SK-N-SH (cell line): Measurements from ENCODE around the gene PWWP2B.

ENCODE experiments used
- CTCF ChIP-seq: fragments of 200-600 bp; sonication (generic); IDR thresholded peaks from 2 replicates; pipeline ENCODE4 v1.6.1; 2017; ENCODE audit warnings: antibody characterized with exemption, mild to moderate bottlenecking, moderate library complexity
- POLR2AphosphoS5 ChIP-seq: IDR thresholded peaks from 2 replicates; pipeline ENCODE4 v1.6.1; 2012; ENCODE audit warnings: low read depth, low read length
- USF2 ChIP-seq: fragments of 150-350 bp; IDR thresholded peaks from 2 replicates; pipeline ENCODE4 v1.6.1; 2017; ENCODE audit warnings: antibody characterized with exemption, low read length, low read depth, borderline replicate concordance

GRCh38 chr10:132355754-132356153 lies 41.2 kb upstream of the PWWP2B start:
- no peak for TF ChIP-seq POLR2AphosphoS5
- no peak for TF ChIP-seq USF2
- no peak for TF ChIP-seq CTCF
